K562 (cell line): ENCODE data around the gene MAN1A1. TPM values are rescaled to one million over a fixed set of nuclear protein-coding genes. Genes with fewer than 3 reads are reported as not detected.

ENCODE experiments used
- ATAC-seq: fragments of 200-7000 bp; cut with Tn5 transposase; 3 replicates; pipeline ENCODE4 v1.9.1; 2020; ENCODE audit warnings: moderate library complexity
- BruUV-seq: library from RNA; stranded (reverse); fragments of 400-500 nt; replicated peaks from 2 replicates; lab custom pipeline; 2021; lab: Mats Ljungman, UMichigan
- CTCF ChIA-PET: fragments of 300-600 bp; formaldehyde crosslinking; extraction: SDS; loops from one replicate; lab custom pipeline; 2021; ENCODE audit warnings: low intra/inter-chr PET ratio; lab: Yijun Ruan, JAX
- POLR2A ChIA-PET: fragments of 300-600, 350-650 bp; sonication (Branson Sonifier 250); formaldehyde crosslinking; extraction: SDS; loops from one replicate; lab custom pipeline; 2021; ENCODE audit warnings: antibody characterized with exemption, inconsistent platforms; lab: Yijun Ruan, JAX
- DNase-seq, 4 experiments: peaks; one replicate each; pipeline versions ENCODE4 v3.0.0 to v3.0.0-alpha.2; 2011 to 2018; ENCODE audit warnings: low spot score in 3 of 4, mixed read lengths in 3 of 4; ENCODE audit errors: extremely low read depth in 1 of 4
- FAIRE-seq: peaks from 2 replicates; lab custom pipeline; 2011; peaks lifted over from hg19 to GRCh38; lab: Jason Lieb, UNC
- H2AFZ ChIP-seq: 2 replicates; pipeline ENCODE4 v1.6.0; 2011; ENCODE audit warnings: low read depth, low read length, control low read depth, inconsistent platforms
- H3K27ac ChIP-seq: fragments of 200-600 bp; 3 replicates; pipeline ENCODE4 v1.8.0; 2011; ENCODE audit warnings: low read depth, mild to moderate bottlenecking, control low read depth, inconsistent platforms, low read length, moderate library complexity, mixed read lengths; ENCODE audit errors: extremely low read depth
- H3K27me3 ChIP-seq, 2 experiments: fragments of 300-600 bp in 1 of 2; 2 replicates in 1 of 2; 3 replicates in 1 of 2; pipeline versions ENCODE4 v1.6.0 to v1.8.0; 2011; ENCODE audit warnings: inconsistent platforms in 2 of 2, low read length in 2 of 2, mild to moderate bottlenecking in 1 of 2, mixed read lengths in 1 of 2, moderate library complexity in 1 of 2; ENCODE audit not compliant: control insufficient read depth in 2 of 2, insufficient read depth in 2 of 2
- H3K36me3 ChIP-seq: fragments of 300-600 bp; 3 replicates; pipeline ENCODE4 v1.8.0; 2011; ENCODE audit warnings: mild to moderate bottlenecking, low read length, inconsistent platforms; ENCODE audit not compliant: control insufficient read depth, insufficient read depth
- H3K4me1 ChIP-seq, 2 experiments: fragments of 200-600 bp in 1 of 2; replicated peaks in 1 of 2; 2 replicates in 1 of 2; 3 replicates in 1 of 2; pipeline versions ENCODE4 v1.5.1 to v1.8.0; 2011; ENCODE audit warnings: inconsistent platforms in 2 of 2, low read length in 2 of 2, mild to moderate bottlenecking in 1 of 2, mixed read lengths in 1 of 2, moderate library complexity in 1 of 2; ENCODE audit not compliant: control insufficient read depth in 2 of 2, insufficient read depth in 2 of 2
- H3K4me2 ChIP-seq: 2 replicates; pipeline ENCODE4 v1.6.1; 2011; ENCODE audit warnings: low read length, control low read depth, inconsistent platforms, mixed read lengths; ENCODE audit not compliant: insufficient read depth
- H3K4me3 ChIP-seq: fragments of 200-600 bp; sonication (generic), shearing (Covaris generic); 2 replicates; pipeline ENCODE4 v1.5.1; 2016; ENCODE audit warnings: control low read depth, inconsistent platforms
- H3K79me2 ChIP-seq: fragments of 200-600 bp; 3 replicates; pipeline ENCODE4 v1.8.0; 2011; ENCODE audit warnings: low read length, inconsistent platforms; ENCODE audit not compliant: control insufficient read depth, insufficient read depth
- H3K9ac ChIP-seq, 2 experiments: 2 replicates each; pipeline versions ENCODE4 v1.6.0 to v1.6.1; 2011; ENCODE audit warnings: low read depth in 2 of 2, low read length in 2 of 2, control low read depth in 1 of 2, inconsistent platforms in 1 of 2, mild to moderate bottlenecking in 1 of 2, mixed read lengths in 1 of 2; ENCODE audit not compliant: insufficient read depth in 1 of 2
- H3K9me1 ChIP-seq: one replicate; pipeline ENCODE4 v1.6.0; 2011; ENCODE audit warnings: inconsistent platforms, mild to moderate bottlenecking, low read length, moderate library complexity; ENCODE audit not compliant: control insufficient read depth, insufficient read depth
- H3K9me3 ChIP-seq: replicated peaks from 2 replicates; pipeline ENCODE4 v1.5.1; 2011; ENCODE audit warnings: low read depth, low read length, inconsistent platforms; ENCODE audit not compliant: control insufficient read depth, insufficient read depth
- H4K20me1 ChIP-seq: replicated peaks from 2 replicates; pipeline ENCODE4 v1.6.1; 2011; ENCODE audit warnings: low read length, inconsistent platforms, mixed read lengths; ENCODE audit not compliant: control insufficient read depth, insufficient read depth
- E2F6 ChIP-seq, 2 experiments: IDR thresholded peaks; 2 replicates each; pipeline ENCODE4 v1.6.1; 2011; ENCODE audit warnings: borderline replicate concordance in 1 of 2, control low read depth in 1 of 2, low read depth in 1 of 2, low read length in 1 of 2, mild to moderate bottlenecking in 1 of 2, mixed read lengths in 1 of 2, moderate library complexity in 1 of 2; ENCODE audit not compliant: insufficient read depth in 1 of 2, insufficient read length in 1 of 2, poor library complexity in 1 of 2, severe bottlenecking in 1 of 2; ENCODE audit errors: extremely low read depth in 1 of 2
- E4F1 ChIP-seq: fragments of 250-450 bp; sonication (Bioruptor Pico); IDR thresholded peaks from 2 replicates; pipeline ENCODE4 v1.5.0; 2021; ENCODE audit warnings: mild to moderate bottlenecking, borderline replicate concordance
- EWSR1 ChIP-seq: fragments of 450-650 bp; IDR thresholded peaks from 2 replicates; pipeline ENCODE4 v1.6.1; 2018; ENCODE audit warnings: borderline replicate concordance, mild to moderate bottlenecking, low read depth, moderate library complexity; ENCODE audit not compliant: partially characterized antibody
- FOXP4 ChIP-seq: sonication (generic); formaldehyde crosslinking; IDR thresholded peaks from 2 replicates; pipeline ENCODE4 v1.8.0; 2022; ENCODE audit warnings: mild to moderate bottlenecking, missing genetic modification reagents, borderline replicate concordance
- MCM3 ChIP-seq: fragments of 450-650 bp; IDR thresholded peaks from 2 replicates; pipeline ENCODE4 v1.6.1; 2016
- MLLT1 ChIP-seq, 2 experiments: fragments of 450-650 bp; IDR thresholded peaks; 2 replicates each; pipeline ENCODE4 v1.6.1; 2016
- NCOA6 ChIP-seq: fragments of 450-650 bp; IDR thresholded peaks from 2 replicates; pipeline ENCODE4 v1.6.1; 2017; ENCODE audit warnings: mild to moderate bottlenecking
- POLR2AphosphoS2 ChIP-seq: IDR thresholded peaks from 2 replicates; pipeline ENCODE4 v1.6.1; 2012; ENCODE audit warnings: low read length, improper control_type of control experiment
- RUNX1 ChIP-seq: sonication (generic); IDR thresholded peaks from 2 replicates; pipeline ENCODE4 v1.6.1; 2016; ENCODE audit warnings: antibody characterized with exemption, low read depth
- SIRT6 ChIP-seq: IDR thresholded peaks from one replicate; pipeline ENCODE4 v1.6.1; 2012; ENCODE audit warnings: low read depth, mild to moderate bottlenecking, control low read depth, inconsistent platforms, low read length, moderate library complexity
- ZZZ3 ChIP-seq: fragments of 450-650 bp; IDR thresholded peaks from 2 replicates; pipeline ENCODE4 v1.6.1; 2016; ENCODE audit warnings: antibody characterized with exemption, mild to moderate bottlenecking, moderate library complexity
- WGBS: fragments of 100-300 bp; shearing (Covaris generic); methylation state at CpG from one replicate; pipeline ENCODE4 v1.1.6; 2016; ENCODE audit warnings: low coverage, mixed read lengths; ENCODE audit not compliant: insufficient coverage; ENCODE audit errors: missing lambda C conversion rate; 5-methylcytosine and 5-hydroxymethylcytosine counted together
- in situ Hi-C: fragments of 300-500 bp; cut with MboI; formaldehyde crosslinking; loops from 4 replicates; pipeline ENCODE4 v1.15.0; 2018; ENCODE audit warnings: inconsistent platforms, mixed read lengths
- intact Hi-C: fragments of 100-400 bp; cut with micrococcal nuclease; formaldehyde crosslinking; loops from 2 replicates; pipeline ENCODE4 v1.14.2; 2022
- polyA plus RNA-seq, 8 experiments: library from polyadenylated mRNA; depleted of rRNA in 4 of 8; stranded (reverse) in 5 of 8; unstranded in 3 of 8; fragments of >200 nt; fragmentation: Nextera tagmentation in 2 of 8; fragmentation: Illumina TruSeq in 1 of 8; extraction: Ambion mirVana in 2 of 8; extraction: Trizol in 1 of 8; gene quantifications; 2 replicates each; pipeline versions ENCODE4 v1.2.1 to v1.2.3, GENCODE V29; 2011 to 2014; ENCODE audit warnings: inconsistent platforms in 1 of 8, missing spikeins in 1 of 8
- total RNA-seq, 7 experiments: library from RNA; depleted of rRNA in 6 of 7; stranded (reverse); fragments of >200 nt in 6 of 7; fragmentation: Illumina TruSeq in 2 of 7; extraction: Trizol in 2 of 7; gene quantifications; 2 replicates each; pipeline versions ENCODE4 v1.2.1 to v1.2.3, GENCODE V29; 2011 to 2021; ENCODE audit warnings: low replicate concordance in 1 of 7
- TF ChIP-seq, protein P1 (sequence below): fragments of 250-450 bp; sonication (Bioruptor Pico); IDR thresholded peaks from 2 replicates; pipeline ENCODE4 v1.8.0; 2021; ENCODE audit warnings: mild to moderate bottlenecking, moderate library complexity

Gene MAN1A1
- total and polyA plus RNA-seq, 9 of the 15 experiments (the other 6 are each of a cell fraction or from before 2014, with no cell fraction given) = 24.5 to 78.4 (median 59.7) TPM

DNA sequence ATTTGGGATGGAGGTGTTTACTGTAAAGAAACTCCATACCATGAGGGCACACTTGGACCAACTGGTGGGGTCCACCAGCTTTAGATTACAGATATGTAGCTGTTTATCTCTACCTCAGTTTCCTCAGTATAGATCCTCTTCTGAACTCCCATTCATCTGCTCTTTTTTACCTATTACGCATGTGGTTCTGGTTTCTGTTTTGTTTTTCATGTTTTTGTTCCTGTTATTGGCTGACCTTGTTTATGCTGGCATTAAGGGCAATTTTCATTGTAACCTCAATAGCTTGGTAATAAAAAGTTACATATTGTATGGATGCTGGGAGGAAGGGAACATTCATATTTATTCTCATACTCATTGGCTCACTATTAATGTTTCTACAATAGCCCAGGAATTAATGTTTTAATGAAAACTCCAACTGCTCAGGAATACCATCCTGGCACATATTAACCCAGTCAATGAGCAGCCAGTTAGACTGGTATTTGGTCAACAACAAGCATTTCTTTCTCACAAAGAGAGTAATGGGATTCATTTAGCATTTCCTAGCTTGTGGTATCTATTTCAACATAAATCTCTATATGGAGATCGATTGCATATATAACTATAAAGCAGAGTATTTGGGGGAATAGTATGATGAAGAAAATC, 187.3 kb downstream of the MAN1A1 start:
- Histone ChIP-seq H3K27me3 (no peaks in the 10 kb centered on the region), H3K27ac (no peak overlapping the region), H3K9me1 (no peaks in the 10 kb centered on the region), H4K20me1 (no peaks in the 10 kb centered on the region), H3K36me3 (no peaks in the 10 kb centered on the region), H3K9me3 (no peaks in the 10 kb centered on the region), H2AFZ (no peak overlapping the region), H3K79me2 (no peaks in the 10 kb centered on the region), H3K4me2 (no peak overlapping the region), H3K4me3 (no peak overlapping the region), H3K9ac (no peak overlapping the region), H3K4me1 (peaks cover 0 to 13% of the 10 kb centered on the region in 2 experiments; a peak in 3 of 5 replicates)
- DNase-seq (no peak), FAIRE-seq (no peak), ATAC-seq (no peak)
- no TSS peak for BruUV-seq
- POLR2A ChIA-PET = interaction anchor here (1.4 kb wide), 1 partner anchor 10 kb away, joined by 6 read pairs; no protein-coding TSS in a partner anchor
- TF ChIP-seq SIRT6 = no peak
- no peak for TF ChIP-seq MLLT1 (IDR thresholded peaks at IDR 0.05)
- TF ChIP-seq RUNX1 = no peak
- TF ChIP-seq E4F1 = no peak
- TF ChIP-seq, protein P1, sequence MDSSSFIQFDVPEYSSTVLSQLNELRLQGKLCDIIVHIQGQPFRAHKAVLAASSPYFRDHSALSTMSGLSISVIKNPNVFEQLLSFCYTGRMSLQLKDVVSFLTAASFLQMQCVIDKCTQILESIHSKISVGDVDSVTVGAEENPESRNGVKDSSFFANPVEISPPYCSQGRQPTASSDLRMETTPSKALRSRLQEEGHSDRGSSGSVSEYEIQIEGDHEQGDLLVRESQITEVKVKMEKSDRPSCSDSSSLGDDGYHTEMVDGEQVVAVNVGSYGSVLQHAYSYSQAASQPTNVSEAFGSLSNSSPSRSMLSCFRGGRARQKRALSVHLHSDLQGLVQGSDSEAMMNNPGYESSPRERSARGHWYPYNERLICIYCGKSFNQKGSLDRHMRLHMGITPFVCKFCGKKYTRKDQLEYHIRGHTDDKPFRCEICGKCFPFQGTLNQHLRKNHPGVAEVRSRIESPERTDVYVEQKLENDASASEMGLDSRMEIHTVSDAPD (CRISPR knock-in tag) = no peak
- TF ChIP-seq EWSR1 = no peak
- TF ChIP-seq POLR2AphosphoS2 = no peak
- no peak for TF ChIP-seq NCOA6
- TF ChIP-seq MCM3 = no peak
- TF ChIP-seq E2F6 (IDR thresholded peaks at IDR 0.05; ENCODE audit: borderline replicate concordance in 1 of 2, extremely low read depth in 1 of 2, insufficient read depth in 1 of 2, insufficient read length in 1 of 2, low read depth in 1 of 2, low read length in 1 of 2, poor library complexity in 1 of 2, severe bottlenecking in 1 of 2) = no peak
- TF ChIP-seq FOXP4 (CRISPR knock-in tag) = no peak
- TF ChIP-seq ZZZ3 = no peak
- in situ Hi-C loops (no loop called here), intact Hi-C loops (no loop called here)
- WGBS = 40% methylated on average over 2 of the region's 2 CpGs
- CTCF ChIA-PET = no interaction called here
